ENCODE data around the gene OPRPN. TPM values are rescaled to one million over a fixed set of nuclear protein-coding genes. Genes with fewer than 3 reads are reported as not detected.

OPRPN gene
- total RNA-seq, 1 donor from 2014 or later = not detected

- no peak overlapping the region for H3K4me3 Mint-ChIP-seq
- no peak for DNase-seq (ENCODE audit: low spot score in 2 of 2, unreplicated experiment in 2 of 2)
- H3K27me3 Mint-ChIP-seq (ENCODE audit: low read depth) = peaks cover 10% of the 10 kb centered on the region
These were observed 5.5 kb upstream of the OPRPN start for GRCh38 chr4:70392057-70392776.

GRCh38 chr4:70399319-70399718 is 1.6 kb downstream of the OPRPN start:
- DNase-seq (ENCODE audit: low spot score in 2 of 2, unreplicated experiment in 2 of 2) = no peak
- Mint-ChIP-seq H3K9me3 (no peaks in the 10 kb centered on the region), H3K4me1 (no peaks in the 10 kb centered on the region), H3K4me3 (no peak overlapping the region), H3K27ac (no peak overlapping the region), H3K36me3 (no peaks in the 10 kb centered on the region), H3K27me3 (ENCODE audit: low read depth) (peaks cover 5% of the 10 kb centered on the region)
- TF ChIP-seq CTCF (IDR thresholded peaks at IDR 0.05; ENCODE audit: unreplicated experiment) = no peak

More at GRCh38 chr4:70392057-70392776, 5.5 kb upstream of the OPRPN start:
- no peaks in the 10 kb centered on the region for H3K36me3 Mint-ChIP-seq
- H3K27ac Mint-ChIP-seq = no peak overlapping the region
- H3K4me1 Mint-ChIP-seq = peaks cover 4% of the 10 kb centered on the region
- no peak for TF ChIP-seq CTCF (IDR thresholded peaks at IDR 0.05; ENCODE audit: unreplicated experiment)
- H3K9me3 Mint-ChIP-seq = no peaks in the 10 kb centered on the region

- Mint-ChIP-seq H3K4me1 (no peaks in the 10 kb centered on the region), H3K9me3 (no peaks in the 10 kb centered on the region), H3K27ac (no peak overlapping the region), H3K4me3 (no peak overlapping the region), H3K36me3 (no peaks in the 10 kb centered on the region), H3K27me3 (ENCODE audit: low read depth) (peaks cover 6% of the 10 kb centered on the region)
- DNase-seq (ENCODE audit: low spot score in 2 of 2, unreplicated experiment in 2 of 2) = no peak
- no peak for TF ChIP-seq CTCF (IDR thresholded peaks at IDR 0.05; ENCODE audit: unreplicated experiment)
These were observed 5.0 kb downstream of the OPRPN start for GRCh38 chr4:70402762-70403161.

- Mint-ChIP-seq H3K9me3 (no peaks in the 10 kb centered on the region), H3K27me3 (ENCODE audit: low read depth) (peaks cover 6% of the 10 kb centered on the region), H3K4me3 (no peak overlapping the region), H3K36me3 (no peaks in the 10 kb centered on the region), H3K27ac (no peak overlapping the region), H3K4me1 (no peaks in the 10 kb centered on the region)
- no peak for TF ChIP-seq CTCF (IDR thresholded peaks at IDR 0.05; ENCODE audit: unreplicated experiment)
- DNase-seq (ENCODE audit: low spot score in 2 of 2, unreplicated experiment in 2 of 2) = no peak
These were observed 8.0 kb downstream of the OPRPN start for GRCh38 chr4:70405765-70406164.

GRCh38 chr4:70425306-70425705 is 27.6 kb downstream of the OPRPN start:
- no peak for DNase-seq (ENCODE audit: low spot score in 2 of 2, unreplicated experiment in 2 of 2)
- Mint-ChIP-seq H3K4me1 (no peaks in the 10 kb centered on the region), H3K36me3 (peaks cover 4% of the 10 kb centered on the region), H3K4me3 (no peak overlapping the region), H3K27ac (no peak overlapping the region), H3K9me3 (peaks cover 30% of the 10 kb centered on the region), H3K27me3 (ENCODE audit: low read depth) (no peaks in the 10 kb centered on the region)
- TF ChIP-seq CTCF (IDR thresholded peaks at IDR 0.05; ENCODE audit: unreplicated experiment) = no peak
